Chondrocyte (in vitro differentiated cells): ENCODE results near the gene FAT2. TPM values are rescaled to one million over a fixed set of nuclear protein-coding genes. Genes with fewer than 3 reads are reported as not detected.

Experiments
- DNase-seq: peaks from one replicate; pipeline ENCODE4 v3.0.0; 2021; ENCODE audit warnings: mixed read lengths, low spot score
- H3K27ac Mint-ChIP-seq: one replicate; pipeline ENCODE4 v1.8.0; 2021; ENCODE audit warnings: mild to moderate bottlenecking, moderate library complexity, mixed read lengths; ENCODE audit not compliant: unreplicated experiment
- H3K27me3 Mint-ChIP-seq: 2 replicates; pipeline ENCODE4 v1.8.0; 2021; ENCODE audit warnings: low read depth, mixed read lengths
- H3K36me3 Mint-ChIP-seq: 2 replicates; pipeline ENCODE4 v1.8.0; 2021; ENCODE audit warnings: low read depth, mixed read lengths
- H3K4me1 Mint-ChIP-seq: 2 replicates; pipeline ENCODE4 v1.8.0; 2021; ENCODE audit warnings: low read depth, mild to moderate bottlenecking, mixed read lengths
- H3K4me3 Mint-ChIP-seq: one replicate; pipeline ENCODE4 v1.8.0; 2021; ENCODE audit warnings: mild to moderate bottlenecking, moderate library complexity, mixed read lengths; ENCODE audit not compliant: unreplicated experiment
- H3K9me3 Mint-ChIP-seq: 2 replicates; pipeline ENCODE4 v1.8.0; 2021; ENCODE audit warnings: low read depth, mixed read lengths
- total RNA-seq: library from RNA; stranded (reverse); gene quantifications from 3 replicates; pipeline ENCODE4 v1.2.1, GENCODE V29; 2021
- TF ChIP-seq, protein P1 (sequence below): fragments of 200-600 bp; sonication (generic); IDR thresholded peaks from 2 replicates; pipeline ENCODE4 v1.5.0; 2021; ENCODE audit warnings: antibody characterized with exemption, mild to moderate bottlenecking, moderate library complexity

FAT2 gene
- total RNA-seq, 1 donor from 2014 or later = 2.2 TPM

DNA sequence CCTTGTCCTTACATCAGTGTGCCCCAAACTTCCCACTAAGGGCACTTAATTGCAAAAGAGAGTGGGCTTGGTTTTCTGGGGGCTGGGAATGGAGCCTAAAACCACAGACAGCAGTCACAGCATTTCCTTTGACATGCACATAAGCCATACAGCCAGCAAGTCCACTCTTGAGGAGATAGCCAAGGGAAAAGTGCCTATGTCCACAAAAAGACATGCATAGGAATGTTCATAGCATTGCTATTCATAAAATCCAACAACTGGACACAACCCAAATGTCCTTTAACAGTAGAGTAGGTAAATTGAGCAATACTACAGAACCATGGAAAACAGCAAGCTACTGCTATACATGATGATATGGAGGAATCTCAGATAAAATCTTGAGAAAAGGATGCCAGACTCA lies 11.7 kb upstream of the FAT2 start:
- Mint-ChIP-seq H3K4me3 (no peak overlapping the region), H3K27ac (peak overlapping the region; percentile 74), H3K36me3 (no peaks in the 10 kb centered on the region), H3K27me3 (peaks cover 6% of the 10 kb centered on the region), H3K4me1 (peaks cover 35% of the 10 kb centered on the region), H3K9me3 (no peaks in the 10 kb centered on the region)
- no peak for DNase-seq
- TF ChIP-seq, protein P1, sequence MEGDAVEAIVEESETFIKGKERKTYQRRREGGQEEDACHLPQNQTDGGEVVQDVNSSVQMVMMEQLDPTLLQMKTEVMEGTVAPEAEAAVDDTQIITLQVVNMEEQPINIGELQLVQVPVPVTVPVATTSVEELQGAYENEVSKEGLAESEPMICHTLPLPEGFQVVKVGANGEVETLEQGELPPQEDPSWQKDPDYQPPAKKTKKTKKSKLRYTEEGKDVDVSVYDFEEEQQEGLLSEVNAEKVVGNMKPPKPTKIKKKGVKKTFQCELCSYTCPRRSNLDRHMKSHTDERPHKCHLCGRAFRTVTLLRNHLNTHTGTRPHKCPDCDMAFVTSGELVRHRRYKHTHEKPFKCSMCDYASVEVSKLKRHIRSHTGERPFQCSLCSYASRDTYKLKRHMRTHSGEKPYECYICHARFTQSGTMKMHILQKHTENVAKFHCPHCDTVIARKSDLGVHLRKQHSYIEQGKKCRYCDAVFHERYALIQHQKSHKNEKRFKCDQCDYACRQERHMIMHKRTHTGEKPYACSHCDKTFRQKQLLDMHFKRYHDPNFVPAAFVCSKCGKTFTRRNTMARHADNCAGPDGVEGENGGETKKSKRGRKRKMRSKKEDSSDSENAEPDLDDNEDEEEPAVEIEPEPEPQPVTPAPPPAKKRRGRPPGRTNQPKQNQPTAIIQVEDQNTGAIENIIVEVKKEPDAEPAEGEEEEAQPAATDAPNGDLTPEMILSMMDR = no peak

DNA sequence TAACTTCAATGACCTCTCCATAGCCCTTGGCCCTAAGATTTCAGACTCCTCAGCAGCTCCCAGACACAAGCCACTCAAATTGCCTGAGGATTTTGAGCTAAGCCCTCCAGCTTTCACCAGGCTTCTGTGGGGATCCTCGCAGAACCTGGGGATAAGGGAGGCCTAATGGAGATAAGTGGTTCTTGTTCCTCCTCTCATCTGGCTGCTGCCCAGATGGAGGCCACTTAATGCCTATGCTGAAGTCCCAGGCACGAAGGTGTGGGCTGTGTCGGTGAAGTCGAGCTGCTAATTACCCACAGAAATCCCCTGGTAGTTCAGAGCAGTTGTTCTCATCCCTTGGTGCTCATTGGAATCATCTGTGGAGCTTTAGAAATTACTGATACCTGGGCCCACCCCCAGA lies 10.3 kb upstream of the FAT2 start:
- Mint-ChIP-seq H3K27ac (no peak overlapping the region), H3K9me3 (no peaks in the 10 kb centered on the region), H3K4me1 (peaks cover 49% of the 10 kb centered on the region), H3K27me3 (peaks cover 6% of the 10 kb centered on the region), H3K4me3 (no peak overlapping the region), H3K36me3 (no peaks in the 10 kb centered on the region)
- TF ChIP-seq, protein P1 = no peak
- no peak for DNase-seq

DNA sequence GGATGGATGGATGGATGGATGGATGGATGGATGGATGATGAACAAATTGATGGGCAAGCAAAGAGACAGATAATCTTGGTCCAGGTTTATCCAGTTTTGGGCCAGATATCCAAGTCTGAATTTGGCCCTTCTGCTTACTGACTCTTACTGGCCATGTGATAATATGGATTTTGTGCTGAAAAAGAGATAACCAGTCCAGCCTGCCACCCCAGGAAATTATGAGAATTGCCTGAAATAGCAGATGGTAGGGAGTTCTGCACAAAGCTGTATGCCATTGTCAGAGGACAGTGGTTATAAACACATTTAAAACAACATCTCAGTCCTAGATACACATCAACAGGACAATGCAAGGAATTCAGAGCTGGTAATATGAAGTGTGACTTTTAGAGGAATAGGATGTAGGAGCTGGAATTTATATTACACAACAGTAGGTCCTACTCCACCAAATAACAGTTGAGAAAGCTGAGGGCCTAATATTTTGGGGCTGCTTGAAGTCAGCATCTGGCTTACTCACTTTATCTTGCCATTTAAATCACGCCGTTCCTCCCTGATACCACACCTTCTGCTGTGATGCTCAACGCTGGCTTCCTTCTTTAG lies 9.0 kb upstream of the FAT2 start:
- Mint-ChIP-seq H3K27ac (no peak overlapping the region), H3K4me1 (peaks cover 59% of the 10 kb centered on the region), H3K27me3 (peaks cover 2% of the 10 kb centered on the region), H3K36me3 (no peaks in the 10 kb centered on the region), H3K4me3 (no peak overlapping the region), H3K9me3 (no peaks in the 10 kb centered on the region)
- TF ChIP-seq, protein P1 = no peak
- DNase-seq = no peak

DNA sequence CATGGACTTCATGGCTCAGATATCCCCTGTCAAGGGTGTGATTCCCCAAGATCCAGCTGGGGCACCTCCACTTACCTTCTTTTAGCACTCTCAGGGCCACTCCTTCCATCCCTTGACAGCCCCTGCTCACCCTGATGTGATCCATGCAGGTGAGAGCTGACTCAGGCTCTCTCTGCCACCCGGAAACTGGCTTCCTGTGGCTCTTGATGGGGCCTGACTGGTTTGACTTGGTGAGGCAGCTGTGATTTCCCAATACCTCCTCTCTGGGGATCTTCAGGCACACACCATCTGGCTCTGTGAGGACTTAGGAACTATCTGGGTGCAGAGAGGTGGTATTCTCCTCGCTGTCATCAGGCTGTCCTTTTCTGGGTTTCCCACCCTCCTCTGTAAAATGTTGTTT lies 7.9 kb upstream of the FAT2 start:
- no peak overlapping the region for H3K27ac Mint-ChIP-seq
- no peaks in the 10 kb centered on the region for H3K36me3 Mint-ChIP-seq
- peaks cover 68% of the 10 kb centered on the region for H3K4me1 Mint-ChIP-seq
- DNase-seq = no peak
- TF ChIP-seq, protein P1 = no peak
- no peaks in the 10 kb centered on the region for H3K9me3 Mint-ChIP-seq
- H3K4me3 Mint-ChIP-seq = no peak overlapping the region
- H3K27me3 Mint-ChIP-seq = no peaks in the 10 kb centered on the region

DNA sequence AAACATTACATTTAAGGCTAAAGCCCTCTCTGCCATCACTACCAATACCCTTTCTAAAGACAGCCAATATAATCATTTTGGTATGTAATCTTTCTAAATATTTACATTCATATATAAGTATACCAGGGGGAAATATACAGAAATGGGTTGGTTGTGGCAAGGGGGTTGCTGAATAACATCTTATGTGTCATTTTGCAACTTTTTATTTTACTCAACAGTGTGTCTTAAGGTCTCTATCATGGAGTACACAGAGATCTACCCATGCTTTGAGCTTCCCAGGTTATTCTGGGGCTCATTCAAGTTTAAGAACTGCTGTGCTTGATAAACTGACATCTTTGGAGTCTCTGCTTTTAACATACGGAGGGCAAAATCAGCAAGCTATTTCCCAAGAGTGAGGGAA lies 7.4 kb upstream of the FAT2 start:
- Mint-ChIP-seq H3K27ac (no peak overlapping the region), H3K36me3 (no peaks in the 10 kb centered on the region), H3K4me1 (peaks cover 66% of the 10 kb centered on the region), H3K4me3 (no peak overlapping the region), H3K9me3 (no peaks in the 10 kb centered on the region), H3K27me3 (no peaks in the 10 kb centered on the region)
- TF ChIP-seq, protein P1 = no peak
- DNase-seq = no peak
